ENCODE data around the gene EEFSEC.

The EEFSEC gene

DNA sequence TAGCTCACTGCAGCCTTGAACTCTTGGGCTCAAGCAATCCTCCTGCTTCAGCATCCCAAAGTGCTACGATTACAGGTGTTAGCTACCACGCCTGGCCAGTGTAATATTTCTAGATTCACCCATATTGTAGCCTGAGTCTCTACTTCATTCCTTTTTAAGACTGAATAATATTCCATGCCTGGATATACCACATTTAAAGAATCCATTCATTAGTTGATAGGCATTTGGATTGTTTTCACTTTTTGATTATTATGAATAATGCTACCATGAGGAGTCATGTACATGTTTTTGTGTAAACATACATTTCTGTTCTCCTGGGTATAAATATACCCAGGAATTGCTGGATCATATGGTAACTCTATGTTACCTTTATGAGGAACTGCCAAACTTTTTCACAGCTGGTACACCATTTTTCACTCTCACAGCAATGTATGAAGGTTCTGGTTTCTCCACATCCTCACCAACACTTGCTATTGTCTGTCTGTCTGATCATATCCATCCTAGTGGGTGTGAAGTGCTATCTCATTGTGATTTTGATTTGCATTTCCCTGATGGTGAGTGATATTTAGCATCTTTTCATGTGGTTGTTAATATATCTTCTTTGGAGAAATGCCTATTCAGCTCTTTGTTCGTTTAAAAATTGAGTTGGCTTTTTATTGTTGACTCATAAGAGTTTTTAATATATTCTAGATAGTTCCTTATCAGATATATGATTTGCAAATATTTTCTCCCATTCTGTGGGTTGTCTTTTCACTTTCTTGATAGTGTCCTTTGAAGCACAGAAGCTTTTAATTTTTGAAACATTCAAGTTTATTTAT is 32.6 kb downstream of the EEFSEC start:
- no peak for DNase-seq

DNA sequence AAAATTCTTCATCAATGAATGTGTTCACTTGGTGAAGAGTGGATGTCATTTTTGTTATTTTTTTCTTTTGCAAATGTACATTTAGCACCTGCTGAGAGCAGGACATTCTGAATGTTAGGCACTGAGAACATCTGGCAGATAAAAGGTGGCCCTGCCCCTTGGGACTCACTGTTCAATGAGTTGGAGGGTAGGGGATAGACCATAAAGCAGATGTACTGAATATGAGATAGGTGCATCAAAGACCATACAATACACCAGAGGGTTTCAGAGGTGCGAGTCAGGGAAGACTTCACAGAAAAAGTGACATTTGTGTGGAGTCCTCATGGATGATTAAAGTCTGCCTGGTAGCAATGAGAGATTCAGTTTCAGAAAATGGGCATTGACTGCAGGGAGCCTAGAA is 34.2 kb downstream of the EEFSEC start:
- DNase-seq = no peak

DNA sequence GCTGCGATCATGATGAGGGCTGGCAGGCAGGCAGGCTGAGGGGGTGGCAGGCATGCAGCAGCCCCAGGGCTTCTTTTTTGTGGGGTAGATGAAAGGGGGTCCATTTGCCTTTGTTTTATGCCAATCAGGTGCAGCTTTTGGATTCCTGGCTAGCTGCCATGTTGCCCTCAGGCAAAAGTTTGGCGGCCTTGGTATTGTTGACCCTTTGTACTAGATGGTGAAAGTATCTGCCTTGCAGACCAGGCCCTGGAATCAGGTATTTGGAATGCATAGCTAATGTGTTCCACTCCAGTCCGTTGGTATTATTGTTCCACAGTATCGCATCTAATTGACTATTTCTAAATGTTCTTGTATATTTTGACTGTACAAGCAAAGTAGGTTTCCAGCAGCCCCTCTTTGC is 35.0 kb downstream of the EEFSEC start:
- no peak for DNase-seq

DNA sequence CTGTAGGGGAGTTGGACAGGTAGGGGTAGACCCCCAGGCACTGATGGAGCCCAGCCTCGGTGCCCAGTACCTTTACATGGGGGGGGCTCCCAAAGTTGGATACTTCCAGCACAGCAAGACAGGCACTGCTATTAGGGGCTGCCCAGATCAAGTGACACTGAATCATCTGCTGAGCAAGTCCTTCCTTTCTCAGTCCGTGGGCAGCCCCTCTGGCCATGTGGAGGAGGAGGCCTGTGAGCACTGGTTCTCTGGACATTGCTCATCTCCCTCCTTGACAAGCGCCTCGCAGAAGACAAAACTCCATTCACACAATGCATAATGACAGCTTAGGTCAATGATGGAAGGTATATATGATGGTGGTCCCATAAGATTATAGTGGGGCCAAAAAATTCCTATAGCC is 35.7 kb downstream of the EEFSEC start:
- peak; percentile 39 to 69 for DNase-seq

DNA sequence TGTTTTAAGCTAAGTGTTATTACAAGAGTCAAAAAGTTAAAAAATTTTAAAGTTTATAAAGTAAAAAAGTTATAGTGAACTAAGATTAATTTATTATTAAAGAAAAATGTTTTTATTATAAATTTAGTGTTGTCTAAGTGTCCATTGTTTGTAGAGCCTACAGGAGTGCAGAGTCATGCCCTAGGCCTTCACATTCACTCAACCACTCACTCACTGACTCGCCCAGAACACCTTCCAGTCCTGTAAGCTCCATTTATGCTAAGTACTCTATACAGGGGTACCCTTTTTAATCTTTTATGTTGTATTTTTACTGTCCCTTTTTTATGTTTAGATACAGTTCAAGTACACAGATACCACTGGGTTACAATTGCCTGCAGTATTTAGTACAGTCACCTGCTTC is 37.2 kb downstream of the EEFSEC start:
- DNase-seq = no peak

DNA sequence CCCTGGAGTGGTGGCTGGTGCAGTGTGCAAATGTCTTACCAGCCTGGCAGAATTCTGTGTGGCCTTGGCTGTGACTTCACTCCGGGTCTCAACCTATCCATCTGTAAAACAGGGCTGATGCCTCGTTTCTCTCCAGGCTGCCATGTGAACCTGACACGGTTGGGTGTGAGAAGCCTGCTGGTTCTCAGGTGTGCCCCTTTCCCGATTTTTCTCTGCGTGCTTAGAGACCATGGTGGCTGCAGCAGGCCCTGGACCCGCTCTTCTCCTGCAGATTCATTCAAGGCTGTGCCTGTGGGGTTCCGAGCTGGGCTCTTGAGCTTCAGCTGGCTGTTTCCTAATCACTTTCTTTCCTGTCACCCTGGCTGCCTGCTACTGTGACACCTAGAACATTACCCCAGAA is 38.9 kb downstream of the EEFSEC start:
- no peak for DNase-seq

DNA sequence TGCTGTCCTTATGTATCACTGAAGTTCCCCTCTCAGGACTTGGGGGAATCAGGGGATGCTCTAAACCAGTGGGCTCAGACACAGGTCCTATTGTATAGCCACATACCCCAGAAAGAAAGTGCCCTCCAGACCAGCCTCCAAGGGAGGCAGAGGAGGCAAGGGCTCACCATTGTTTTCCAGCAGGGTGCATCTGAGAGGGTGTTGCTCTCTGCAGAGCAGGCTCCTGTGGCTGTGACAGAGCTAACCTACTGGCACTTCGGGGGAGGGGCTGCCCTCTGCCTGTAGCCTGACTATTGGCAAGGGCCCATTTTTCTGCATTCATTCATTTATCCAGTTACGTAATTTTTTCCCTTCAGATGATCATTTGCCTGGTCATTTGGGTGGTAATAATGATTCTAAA is 39.9 kb downstream of the EEFSEC start:
- no peak for DNase-seq

DNA sequence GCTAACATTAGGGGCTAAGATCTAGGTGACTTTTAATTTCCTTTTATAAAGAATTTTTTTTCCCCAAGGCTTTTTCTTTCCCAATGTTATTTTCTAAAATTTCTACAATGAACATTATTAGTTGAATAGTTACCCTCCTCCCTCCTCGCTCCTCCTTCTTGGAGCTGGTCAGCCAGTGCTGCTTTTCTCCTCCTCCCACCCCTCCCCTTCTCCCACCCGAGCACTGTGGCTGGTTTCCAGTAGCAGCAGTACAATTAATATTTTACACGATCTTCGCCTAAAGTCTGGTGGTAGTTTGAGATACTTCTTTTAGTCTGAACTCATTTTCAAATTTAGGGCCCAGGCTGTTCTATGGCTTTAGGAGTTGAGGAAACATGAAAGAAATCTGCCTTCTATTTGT is 41.6 kb downstream of the EEFSEC start:
- DNase-seq = no peak

DNA sequence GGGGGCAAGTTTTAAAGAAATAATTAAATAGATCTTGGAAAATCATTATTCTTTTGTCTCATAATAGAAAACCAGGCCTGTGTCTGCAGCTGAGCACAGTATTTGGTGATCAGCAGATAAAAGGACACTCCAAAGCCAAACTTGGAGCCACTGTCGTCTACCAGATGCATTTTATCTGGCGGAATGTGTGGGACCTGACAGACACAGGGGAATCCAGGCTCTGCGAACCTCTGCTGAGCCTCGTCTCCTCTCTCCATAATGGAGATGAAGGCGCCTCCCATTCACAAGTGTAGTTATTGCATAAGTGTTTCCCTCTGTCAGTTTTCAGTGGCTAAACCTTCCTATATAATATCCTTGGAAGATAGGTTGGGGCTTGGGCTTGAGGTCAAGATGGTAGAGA is 42.1 kb downstream of the EEFSEC start:
- DNase-seq = no peak

DNA sequence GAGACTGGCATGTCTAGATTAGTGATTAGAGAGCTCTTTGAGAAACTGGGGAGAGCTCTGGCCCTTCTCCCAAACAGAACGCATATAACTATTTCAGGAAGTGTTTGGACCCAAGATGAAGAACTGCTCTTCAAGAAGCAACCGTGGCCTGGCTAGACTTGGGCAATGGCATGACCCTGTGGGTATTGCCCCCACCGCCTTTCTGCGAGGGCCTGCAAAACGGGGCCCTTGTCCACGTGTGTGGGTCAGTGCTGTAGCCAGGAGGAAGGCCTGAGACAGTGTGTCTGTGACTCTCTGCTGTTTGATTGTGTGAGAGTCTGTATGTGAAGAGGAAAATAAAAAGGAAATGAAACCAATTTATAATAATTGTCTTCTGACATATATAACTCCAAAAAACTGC is 42.5 kb downstream of the EEFSEC start:
- peak; percentile 62 to 68 for DNase-seq

DNA sequence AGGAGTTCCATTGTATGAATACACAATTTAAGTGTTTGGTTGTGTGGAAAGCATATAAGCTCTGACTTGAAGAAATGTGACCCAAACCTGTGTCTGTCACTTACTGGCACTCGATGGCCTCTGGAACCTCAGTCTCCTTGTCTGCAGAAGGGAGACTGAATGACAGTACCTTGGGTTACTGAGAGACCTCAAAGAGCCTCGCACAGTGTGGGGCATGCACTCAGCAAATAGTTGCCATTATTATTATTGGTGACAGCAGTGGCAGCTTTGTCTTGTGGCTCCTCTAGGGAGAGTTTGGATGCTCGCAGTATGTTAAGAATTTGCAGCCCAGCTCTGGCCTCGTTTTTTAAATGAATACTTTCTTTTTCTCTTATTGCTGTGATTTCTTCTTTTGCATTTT is 43.4 kb downstream of the EEFSEC start:
- no peak for DNase-seq

DNA sequence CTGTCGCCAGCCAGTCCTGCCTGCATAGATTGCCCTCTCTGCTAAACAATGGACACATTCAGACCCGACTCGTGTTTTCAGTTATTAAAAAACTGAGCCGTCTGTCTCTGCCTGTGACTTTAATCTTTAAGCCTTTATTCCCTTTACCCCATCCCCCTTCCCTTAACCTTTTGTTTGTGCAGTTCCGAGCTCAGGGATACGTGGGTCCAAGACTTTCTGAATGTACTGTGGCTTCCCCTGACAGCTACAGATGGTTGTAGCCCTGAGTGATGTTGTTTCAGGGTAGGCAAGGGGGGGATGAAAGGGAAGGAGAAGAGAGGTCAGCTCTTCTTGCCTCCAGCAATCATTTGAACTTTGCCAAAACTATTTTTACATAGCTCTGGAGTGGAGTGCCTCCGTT is 44.6 kb downstream of the EEFSEC start:
- DNase-seq = no peak

DNA sequence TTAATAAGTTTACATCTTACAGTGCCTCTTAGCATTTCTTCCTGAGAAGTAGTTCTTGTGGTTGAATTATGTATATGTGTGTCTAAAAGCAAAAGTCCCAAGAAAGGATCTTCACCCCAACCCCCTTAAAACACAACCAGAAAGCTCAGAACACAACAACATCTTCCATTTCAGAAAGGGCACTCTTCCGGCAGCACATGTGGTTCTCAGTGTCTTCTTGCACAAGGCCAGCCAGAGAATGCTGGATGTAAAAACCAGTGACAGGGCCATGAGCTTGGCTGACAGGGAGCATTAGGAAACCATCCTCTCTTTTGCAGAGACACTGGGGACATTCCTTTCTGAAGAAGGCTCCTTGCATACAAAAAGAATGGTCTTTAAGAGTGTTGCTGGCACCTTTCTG is 45.0 kb downstream of the EEFSEC start:
- DNase-seq = no peak

DNA sequence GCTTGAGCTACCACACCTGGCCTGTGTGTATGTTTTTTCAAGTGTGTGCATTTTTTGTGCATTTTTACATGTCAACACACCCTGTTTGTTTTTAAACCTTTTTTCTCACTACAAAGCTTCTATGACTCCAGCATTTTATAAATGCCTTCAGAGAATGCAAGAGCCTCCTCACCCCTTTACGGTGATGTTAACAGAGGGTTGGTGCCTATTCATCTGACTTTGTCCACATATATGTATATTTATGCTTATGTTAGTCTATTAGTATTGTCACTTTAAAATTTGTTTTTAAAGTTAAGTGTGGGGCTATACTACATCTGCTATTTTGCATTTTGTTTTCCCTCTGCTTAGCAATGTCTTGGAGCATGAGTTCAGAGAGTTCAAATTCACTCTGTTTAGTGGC is 45.8 kb downstream of the EEFSEC start:
- DNase-seq = no peak

DNA sequence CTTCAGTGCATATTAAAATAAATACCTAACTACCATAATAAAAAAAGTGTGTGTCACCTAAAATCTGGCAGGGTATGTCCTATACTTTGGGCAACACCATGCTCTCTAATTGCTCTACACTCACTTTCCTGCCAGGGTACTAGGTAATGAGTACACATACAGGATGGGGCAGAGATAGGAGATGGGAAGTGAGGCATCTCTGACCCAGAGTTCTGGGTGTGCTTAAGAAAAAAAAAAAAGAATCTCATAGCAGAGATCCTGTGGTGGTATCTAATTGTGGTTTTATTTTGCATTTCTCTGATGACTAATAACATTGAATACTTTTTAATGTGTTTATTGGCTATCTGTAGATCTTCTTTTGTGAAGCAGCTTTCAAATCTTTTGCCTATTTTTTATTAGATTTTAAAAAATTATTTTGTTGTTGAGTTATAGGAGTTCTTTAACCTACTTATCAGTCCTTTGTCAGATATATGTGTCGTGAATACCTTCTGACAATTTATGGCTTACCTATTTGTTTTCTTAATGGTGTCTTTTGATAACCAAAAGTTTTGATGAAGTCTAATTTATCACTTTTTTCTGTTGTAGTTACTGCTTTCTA is 48.0 kb downstream of the EEFSEC start:
- DNase-seq = no peak

DNA sequence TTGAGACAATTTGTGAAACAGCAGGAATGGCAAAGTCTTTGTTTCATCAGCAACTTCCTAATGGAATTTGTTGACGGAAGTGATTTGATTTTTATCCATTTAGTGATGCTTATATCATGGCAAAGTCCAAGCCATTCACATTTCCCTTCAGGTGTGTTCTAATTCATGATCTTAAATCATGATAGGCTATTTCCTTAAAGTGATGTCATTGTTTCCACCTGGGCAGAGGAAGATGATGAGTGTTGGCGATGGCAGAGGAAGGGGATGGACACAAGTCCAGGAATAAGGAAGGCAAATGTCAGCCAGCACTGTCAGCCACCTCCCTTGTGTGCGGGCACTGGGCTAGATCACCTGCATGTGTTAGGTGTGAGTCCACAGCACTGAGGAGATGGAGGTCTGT is 49.9 kb downstream of the EEFSEC start:
- DNase-seq = no peak

DNA sequence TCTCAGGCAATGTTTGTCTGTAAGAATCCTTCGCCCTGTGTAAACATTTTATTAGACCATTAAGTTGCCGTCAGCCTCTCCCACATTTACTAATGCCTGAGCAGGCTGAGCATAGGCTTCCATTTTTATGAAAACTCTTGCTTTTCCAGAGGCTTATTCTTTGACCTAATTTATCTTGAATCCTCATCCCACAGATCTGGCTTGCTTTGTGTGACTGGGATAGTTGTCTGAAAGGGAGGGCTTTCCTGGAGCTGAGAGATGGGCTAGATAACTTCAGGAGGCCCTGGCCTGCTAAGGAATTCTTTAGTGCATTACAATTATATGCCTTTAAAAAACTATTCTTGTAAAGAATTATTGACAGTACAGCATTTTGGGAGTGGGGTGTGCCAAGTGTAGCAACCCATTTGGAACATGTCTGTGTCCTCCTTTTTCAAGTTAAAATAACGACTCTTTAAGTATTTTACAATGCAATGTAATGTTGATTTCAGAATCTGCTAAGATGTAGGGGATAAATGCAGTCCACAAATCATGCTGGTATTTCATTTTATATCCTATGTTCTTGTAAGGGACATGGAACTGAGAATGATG is 52.4 kb downstream of the EEFSEC start:
- DNase-seq = no peak

DNA sequence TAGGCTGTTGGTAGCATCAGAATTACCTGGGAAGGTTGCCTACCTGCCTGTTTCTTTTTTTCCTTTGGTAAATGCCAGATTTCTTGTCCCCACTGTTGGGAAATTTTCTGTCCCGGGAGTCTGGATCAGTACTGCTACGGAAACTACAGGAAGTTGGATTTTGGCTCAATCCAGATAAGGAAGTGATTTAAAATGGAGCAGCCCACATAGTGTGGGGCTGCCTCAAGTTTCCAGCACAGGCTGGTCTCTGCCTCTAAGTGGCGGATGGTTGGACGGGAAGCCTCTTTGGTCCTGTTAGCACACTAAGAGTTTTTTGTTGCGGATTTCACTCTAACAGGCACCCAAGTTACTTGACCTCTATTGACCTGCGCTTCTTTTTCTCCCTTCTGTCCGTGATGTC is 54.7 kb downstream of the EEFSEC start:
- peak in 1 of 2 donors; percentile 6 for DNase-seq

DNA sequence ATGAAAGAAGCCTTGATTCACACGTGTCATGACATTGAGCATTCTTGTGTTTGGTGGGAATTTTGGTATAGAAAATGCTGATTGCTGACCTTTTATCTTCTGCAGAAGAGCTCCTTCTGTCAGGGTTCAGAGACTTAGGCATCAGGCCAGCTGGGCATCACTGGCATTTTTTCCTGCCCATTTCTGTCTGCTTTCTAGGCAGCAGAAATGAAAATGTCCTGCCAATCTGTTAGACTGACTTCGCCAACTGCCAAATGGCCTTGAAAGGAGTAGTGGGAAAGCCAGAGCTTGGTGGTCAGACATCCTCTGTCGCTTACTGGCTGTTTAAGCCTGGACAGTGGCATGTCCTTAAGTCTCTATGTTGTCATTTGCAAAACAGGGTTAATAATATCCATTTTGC is 57.4 kb downstream of the EEFSEC start:
- DNase-seq = no peak

DNA sequence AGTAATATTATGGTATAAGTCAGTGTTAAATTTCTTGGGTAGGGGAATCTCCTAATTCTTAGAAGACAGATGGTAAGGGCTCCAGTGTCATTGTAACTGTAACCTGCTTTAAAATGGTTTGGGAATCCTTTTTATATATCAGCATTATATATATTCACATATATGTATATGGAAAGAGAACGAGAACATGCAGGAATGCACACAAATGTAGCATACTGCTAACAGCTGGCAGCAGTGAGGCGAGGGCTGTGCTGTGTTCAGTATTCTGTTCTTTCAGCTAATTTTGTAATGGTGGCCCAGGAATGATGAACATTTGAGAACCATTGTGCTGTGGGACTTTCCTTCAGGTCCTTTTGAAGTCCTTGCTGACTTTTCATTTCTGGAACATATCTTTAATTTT is 60.8 kb downstream of the EEFSEC start:
- no peak for DNase-seq

DNA sequence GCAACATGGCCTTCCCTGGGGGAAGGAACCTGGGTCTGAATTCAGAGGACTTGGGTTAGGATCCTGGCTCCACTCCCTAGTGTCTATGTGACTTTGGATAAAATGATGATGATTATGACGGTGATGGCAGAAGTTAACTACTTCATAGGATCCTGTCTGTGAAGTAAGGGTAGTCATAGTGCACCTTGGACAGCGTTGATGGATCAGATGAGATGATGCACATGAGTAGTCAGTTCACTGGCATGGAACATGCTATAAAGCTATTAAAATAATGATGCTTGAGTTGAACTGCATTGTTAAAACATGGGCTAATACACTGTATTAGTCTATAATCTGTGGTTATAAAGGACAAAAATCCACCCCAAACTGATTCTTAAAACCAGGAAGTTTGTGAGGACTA is 62.0 kb downstream of the EEFSEC start:
- no peak for DNase-seq

DNA sequence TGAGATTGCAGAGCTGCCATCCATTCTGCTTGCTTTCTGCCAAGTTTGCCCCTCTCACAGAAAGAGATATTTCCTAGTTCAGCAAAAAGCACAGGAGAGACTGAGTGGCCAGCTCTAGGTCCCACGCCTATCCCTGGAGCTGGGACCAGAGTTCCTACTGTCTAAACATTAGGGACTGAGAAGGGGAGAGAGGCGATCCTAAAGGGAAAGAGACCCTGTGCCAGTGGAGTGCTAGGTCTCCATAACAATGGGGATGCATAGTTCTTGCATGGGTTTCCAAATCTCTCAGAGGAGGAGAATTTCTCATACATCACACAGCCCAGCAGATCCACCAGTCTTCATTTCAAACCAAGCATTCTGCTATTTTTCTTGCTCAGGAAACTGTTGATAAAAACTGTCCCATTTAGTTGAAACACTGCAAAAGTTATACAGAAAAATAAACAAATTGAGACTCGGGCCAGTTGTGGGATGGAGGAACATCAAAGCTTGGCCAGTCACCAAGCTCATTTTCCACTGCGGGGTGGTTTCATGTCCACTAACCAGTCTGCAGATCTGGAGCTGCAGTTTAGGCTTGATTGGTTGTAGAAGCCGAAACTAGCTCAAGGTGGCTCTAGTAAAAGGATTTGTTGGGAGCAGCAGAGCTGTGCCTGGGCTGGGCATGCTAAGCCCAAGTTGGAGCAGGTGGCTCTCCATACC is 62.7 kb downstream of the EEFSEC start:
- no peak for DNase-seq

DNA sequence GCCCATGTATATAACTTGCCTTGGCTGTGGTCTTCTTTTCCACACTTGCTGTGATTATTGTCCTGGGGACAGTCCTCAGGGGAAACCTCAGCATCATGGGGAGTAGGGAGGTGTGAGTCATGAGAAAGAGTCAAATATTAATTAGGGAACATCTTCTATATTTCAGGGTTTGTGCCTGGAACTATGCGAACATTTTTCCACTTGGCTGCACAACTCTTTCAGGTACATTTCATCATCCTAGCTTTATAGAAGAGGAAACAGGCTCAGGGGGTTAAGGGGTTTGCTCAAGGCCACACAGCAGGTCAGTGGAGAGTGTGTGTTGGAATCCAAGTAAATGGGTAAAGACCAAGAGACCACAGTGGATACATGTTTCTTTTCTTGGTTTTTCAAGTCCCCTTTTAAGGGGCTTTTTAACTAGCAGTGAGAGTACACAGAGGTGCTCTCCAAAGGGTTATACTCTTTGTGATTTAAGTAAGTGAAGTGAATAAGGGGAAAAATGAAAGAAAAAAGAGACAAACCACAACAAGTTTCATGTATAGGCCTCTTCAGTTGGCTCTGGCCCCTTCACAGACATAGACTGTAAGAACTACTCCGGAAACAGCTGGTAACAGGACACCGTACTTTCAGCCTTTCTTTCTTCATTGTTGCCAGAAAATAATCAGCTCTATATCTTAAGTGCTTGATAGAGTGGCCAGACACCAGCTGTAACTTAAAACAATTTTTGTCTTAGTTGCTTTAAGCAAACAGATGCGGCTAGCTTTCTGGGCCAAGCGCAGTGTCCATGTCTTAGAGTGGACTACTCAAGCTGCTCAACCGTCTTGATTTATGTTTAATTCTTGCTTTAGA is 64.6 kb downstream of the EEFSEC start:
- DNase-seq = no peak

All from inflammatory macrophage (primary cell).